GM12873 (cell line): ENCODE measurements around the gene MRPL1.

Experiments
- TF ChIP-seq, protein P1 (sequence below): IDR thresholded peaks from 2 replicates; pipeline ENCODE4 v1.5.1; 2012; ENCODE audit warnings: low read depth, mild to moderate bottlenecking, moderate library complexity, low read length, control low read depth; ENCODE audit not compliant: insufficient read depth; ENCODE audit errors: missing control alignments

The MRPL1 gene

DNA sequence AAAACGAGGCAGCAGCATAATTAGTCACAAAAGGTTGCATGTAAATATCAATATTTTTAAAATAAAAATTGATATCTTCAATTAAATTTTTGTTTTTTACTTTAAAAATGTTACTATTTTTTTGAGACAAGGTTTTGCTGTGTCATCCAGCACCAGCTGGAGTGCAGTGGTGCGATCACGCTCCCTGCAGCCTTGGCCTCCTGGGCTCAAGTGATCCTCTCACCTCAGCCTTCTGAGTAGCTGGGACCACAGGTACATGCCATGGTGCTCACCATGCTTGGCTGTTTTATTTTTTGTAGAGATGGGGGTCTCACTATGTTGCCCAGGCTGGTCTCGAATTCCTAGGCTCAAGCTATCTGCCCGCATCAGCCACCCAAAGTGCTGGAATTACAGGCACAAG lies 97.7 kb downstream of the MRPL1 start:
- TF ChIP-seq, protein P1, sequence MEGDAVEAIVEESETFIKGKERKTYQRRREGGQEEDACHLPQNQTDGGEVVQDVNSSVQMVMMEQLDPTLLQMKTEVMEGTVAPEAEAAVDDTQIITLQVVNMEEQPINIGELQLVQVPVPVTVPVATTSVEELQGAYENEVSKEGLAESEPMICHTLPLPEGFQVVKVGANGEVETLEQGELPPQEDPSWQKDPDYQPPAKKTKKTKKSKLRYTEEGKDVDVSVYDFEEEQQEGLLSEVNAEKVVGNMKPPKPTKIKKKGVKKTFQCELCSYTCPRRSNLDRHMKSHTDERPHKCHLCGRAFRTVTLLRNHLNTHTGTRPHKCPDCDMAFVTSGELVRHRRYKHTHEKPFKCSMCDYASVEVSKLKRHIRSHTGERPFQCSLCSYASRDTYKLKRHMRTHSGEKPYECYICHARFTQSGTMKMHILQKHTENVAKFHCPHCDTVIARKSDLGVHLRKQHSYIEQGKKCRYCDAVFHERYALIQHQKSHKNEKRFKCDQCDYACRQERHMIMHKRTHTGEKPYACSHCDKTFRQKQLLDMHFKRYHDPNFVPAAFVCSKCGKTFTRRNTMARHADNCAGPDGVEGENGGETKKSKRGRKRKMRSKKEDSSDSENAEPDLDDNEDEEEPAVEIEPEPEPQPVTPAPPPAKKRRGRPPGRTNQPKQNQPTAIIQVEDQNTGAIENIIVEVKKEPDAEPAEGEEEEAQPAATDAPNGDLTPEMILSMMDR = no peak

DNA sequence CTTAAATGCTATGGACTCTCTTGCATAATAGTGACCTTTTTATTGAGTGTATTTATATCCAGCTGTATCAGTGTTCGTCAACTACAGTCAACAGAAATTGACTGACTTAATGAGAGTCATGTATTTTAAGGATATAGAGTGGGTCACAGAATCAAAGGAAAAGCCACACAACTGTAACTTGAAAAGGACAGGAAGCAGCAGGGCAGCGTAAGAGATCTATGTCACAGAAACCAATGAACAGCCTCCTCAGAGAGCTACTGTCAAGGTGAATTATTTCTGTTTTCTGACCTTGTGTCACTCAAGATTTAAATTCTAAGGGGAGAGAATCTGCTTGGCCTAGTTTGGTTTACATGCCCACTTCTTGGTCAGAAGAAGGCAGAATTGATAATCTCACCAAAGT lies 100.4 kb downstream of the MRPL1 start:
- TF ChIP-seq, protein P1 = no peak

DNA sequence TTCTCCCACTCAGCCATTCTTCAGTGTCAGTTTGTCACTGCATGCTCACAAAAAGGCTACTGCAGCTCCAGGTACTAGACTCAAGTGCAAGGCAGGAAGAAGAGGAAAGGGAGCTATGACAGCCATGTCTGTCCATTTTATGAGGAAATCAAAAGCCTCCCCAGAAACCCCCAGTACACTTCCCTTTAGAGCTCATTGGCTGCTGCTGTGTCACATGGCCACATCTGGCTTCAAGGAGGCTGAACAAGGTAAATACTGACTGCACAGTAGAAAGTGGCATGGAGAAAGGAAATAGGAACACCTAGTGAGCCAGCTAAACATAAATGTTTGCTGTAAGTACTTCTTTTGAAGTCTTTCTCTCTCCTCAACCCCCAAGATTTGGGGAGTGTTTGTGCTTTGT lies 127.3 kb downstream of the MRPL1 start:
- TF ChIP-seq, protein P1 = no peak

DNA sequence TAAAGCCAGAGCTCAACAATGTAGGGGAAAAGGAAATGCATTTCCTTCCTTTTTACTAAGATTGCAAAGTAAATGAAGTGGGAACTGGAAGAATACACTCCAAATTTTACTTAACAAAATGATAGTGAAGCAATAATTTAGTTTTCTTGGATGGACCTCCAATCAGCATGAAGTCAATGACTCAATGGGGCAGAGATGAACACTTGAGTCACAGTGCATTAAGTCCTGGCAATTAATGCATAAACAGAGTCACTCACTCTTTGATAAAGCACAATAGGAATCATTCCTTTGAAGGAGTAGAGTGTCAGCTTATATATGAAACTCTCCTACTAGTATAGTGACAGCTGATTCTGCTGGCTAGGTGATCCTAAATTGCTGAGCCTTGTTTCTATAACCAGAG lies 127.8 kb downstream of the MRPL1 start:
- TF ChIP-seq, protein P1 = no peak

DNA sequence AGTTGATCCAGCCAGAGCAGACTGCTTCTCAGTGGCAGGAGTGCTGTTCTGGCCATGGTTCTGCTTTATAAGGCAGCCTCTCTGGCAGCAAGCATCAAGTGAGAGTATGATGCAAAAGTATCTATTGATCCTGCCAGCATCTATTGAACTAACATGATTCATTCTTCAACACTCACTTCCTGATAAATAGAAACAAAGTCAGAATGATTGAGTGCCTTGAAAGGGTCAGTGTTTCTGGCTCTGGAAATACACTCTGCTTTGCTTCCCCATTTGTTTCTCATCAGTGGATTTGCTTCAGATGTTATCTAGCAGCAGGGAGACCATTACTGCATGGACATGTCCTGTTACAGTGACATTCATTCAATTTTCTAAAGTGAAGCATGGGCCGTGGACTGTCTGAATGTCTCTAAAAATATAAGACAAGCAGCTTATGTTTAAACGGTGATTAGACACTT lies 128.3 kb downstream of the MRPL1 start:
- TF ChIP-seq, protein P1 = no peak

DNA sequence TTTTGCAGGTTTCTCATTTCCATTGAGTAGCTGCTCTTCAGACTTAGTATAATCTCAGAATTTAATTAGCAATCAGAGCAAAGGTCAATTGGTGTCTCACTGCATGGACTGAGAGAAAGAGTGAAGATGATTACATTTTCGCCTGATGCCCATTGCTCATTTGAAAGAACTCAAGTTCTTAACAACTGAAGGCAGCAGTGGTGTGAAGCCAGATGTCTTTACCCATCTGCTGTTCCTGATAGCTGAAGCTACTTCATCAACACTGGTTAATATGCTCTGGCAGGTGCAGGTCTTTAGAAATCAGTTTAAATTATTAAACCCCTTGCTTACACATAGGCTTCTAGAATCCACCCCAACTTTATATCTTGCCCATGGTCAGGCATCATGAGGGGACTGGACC lies 130.0 kb downstream of the MRPL1 start:
- TF ChIP-seq, protein P1 = no peak

DNA sequence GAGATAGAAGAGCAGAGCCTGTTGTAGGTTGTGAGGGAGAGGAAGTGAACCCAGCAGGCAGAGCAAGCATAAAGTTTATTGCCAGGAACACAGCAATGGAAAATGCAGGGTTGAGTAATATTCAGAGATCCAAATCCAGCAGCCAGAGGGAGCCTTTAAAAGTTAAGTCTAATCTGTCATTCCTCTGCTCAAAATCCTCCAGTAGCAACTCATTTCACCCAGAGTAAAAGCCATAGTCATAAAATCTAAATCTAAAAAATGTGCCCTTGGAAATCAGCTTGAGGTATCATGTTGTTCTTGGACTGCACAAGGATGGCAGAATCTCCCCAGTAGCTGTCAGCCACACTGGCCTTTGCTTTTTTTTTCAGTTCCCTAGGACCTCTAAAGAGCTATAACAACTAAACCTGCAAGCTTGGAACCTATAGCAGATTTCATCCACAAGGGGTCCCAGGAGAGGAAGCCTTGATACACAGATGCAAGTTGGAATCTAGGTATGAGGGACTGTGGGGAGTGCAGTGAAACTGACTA lies 131.6 kb downstream of the MRPL1 start:
- TF ChIP-seq, protein P1 = peak; percentile 63
